ENCODE results near the gene ROBO1.
"Not testable (repeated sequence)": the region's sequence is repeated elsewhere in the genome, so short reads cannot be mapped to it uniquely, and the experiment has no call there.

The ROBO1 gene

GRCh38 chr3:79217096-79217495 is 550.7 kb downstream of the ROBO1 start:
- DNase-seq = no peak

GRCh38 chr3:79215286-79215685 is 552.5 kb downstream of the ROBO1 start:
- DNase-seq = no peak

GRCh38 chr3:79211586-79212359 is 556.0 kb downstream of the ROBO1 start:
- no peak for DNase-seq

- no peak for DNase-seq
Measured at GRCh38 chr3:79204351-79204750, 563.4 kb downstream of the ROBO1 start.

GRCh38 chr3:79203144-79203519 is 564.7 kb downstream of the ROBO1 start:
- DNase-seq = no peak

- no peak for DNase-seq
Measured at GRCh38 chr3:79202471-79203143, 565.2 kb downstream of the ROBO1 start.

- no peak for DNase-seq
Measured at GRCh38 chr3:79200456-79200855, 567.3 kb downstream of the ROBO1 start.

GRCh38 chr3:79199966-79200365 is 567.8 kb downstream of the ROBO1 start:
- no peak for DNase-seq

GRCh38 chr3:79187426-79187825 is 580.4 kb downstream of the ROBO1 start:
- peak; percentile 86 for DNase-seq

- no peak for DNase-seq
Measured at GRCh38 chr3:79184251-79184650, 583.5 kb downstream of the ROBO1 start.

GRCh38 chr3:79183496-79183895 is 584.3 kb downstream of the ROBO1 start:
- DNase-seq = no peak

- DNase-seq = peak; percentile 93
Measured at GRCh38 chr3:79178471-79179180, 589.2 kb downstream of the ROBO1 start.

- peak; percentile 81 for DNase-seq
Measured at GRCh38 chr3:79175870-79176269, 591.9 kb downstream of the ROBO1 start.

- not testable (repeated sequence) for DNase-seq
Measured at GRCh38 chr3:79173259-79173658, 594.5 kb downstream of the ROBO1 start.

- DNase-seq = no peak
Measured at GRCh38 chr3:79172241-79172640, 595.6 kb downstream of the ROBO1 start.

GRCh38 chr3:79170021-79170420 is 597.8 kb downstream of the ROBO1 start:
- no peak for DNase-seq

- DNase-seq = peak; percentile 94
Measured at GRCh38 chr3:79167651-79168416, 600.0 kb downstream of the ROBO1 start.

- no peak for DNase-seq
Measured at GRCh38 chr3:79162653-79163052, 605.1 kb downstream of the ROBO1 start.

- no peak for DNase-seq
Measured at GRCh38 chr3:79161941-79162340, 605.9 kb downstream of the ROBO1 start.

- no peak for DNase-seq
Measured at GRCh38 chr3:79160421-79160820, 607.4 kb downstream of the ROBO1 start.

- peak; percentile 89 for DNase-seq
Measured at GRCh38 chr3:79159736-79160135, 608.1 kb downstream of the ROBO1 start.

- DNase-seq = peak; percentile 91
Measured at GRCh38 chr3:79157191-79157590, 610.6 kb downstream of the ROBO1 start.

GRCh38 chr3:79154865-79155264 is 612.9 kb downstream of the ROBO1 start:
- DNase-seq = peak; percentile 92

Measured in NCI-H446 treated with DMSO at 0.1 percent for 48 hours (cell line).